ENCODE results near the gene CAMTA1.

CAMTA1 gene

DNA sequence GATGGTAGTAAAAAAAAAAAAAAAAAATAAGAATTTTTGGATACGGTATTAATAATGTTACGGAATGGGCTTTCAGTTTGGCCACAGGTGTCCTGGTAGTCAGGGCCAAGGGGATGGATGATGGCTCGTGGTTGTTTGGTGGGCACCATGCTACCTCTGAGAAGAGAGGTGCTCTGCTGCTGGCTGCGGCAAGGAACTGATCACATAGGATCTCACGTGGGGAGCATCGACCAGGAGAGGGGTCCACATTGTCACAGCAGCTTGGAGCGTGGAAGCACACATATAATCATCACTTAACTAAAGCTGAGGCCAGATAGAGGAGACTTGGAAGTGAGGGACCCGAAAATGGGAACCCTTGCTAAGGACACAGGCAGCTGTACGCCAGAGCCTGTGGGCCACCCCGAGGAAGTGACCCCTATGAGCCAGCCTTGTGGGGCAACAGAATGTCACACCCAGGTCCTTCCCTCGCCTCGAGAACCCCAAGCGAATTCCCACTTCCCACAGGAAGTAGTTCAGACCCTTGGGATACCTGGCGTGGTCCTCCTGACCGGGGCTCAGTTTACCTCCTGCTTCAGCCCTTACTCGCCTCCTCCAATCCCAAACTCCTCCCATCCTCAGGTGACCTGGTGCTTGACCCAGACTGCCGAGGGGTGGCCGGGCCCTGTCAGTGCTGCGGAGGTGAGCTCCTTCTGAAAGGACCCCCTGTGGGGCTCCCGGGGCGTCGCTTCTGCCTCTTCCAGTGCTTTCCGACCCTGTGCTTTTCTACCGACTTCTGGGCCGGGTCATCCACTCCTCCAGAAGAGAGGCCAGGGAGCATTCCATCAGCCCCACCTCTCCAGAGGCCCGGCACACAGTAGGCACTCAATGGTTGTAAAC is 222.0 kb downstream of the CAMTA1 start:
- DNase-seq (ENCODE audit: low read depth in 2 of 2) = no peak

DNA sequence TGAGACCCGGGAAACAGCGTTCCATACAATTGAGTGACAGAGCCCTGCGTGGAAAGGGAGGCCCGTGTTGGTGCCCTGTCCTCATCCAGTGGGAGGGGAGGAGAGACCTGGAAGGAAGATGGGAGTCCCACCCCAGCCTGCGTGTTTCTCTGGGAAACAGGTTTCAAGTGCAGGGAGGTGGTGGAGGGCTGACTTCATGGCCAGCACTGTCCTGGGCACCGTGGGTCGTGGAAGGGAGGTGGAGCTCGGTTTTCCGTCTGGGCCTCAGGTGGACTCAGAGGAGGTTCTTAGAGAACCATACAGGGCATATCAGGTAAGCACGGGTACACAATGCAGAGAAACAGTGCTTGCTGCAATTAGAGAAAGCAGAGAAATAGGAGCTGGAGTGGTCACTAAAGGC is 222.6 kb downstream of the CAMTA1 start:
- no peak for DNase-seq (ENCODE audit: low read depth in 2 of 2)

DNA sequence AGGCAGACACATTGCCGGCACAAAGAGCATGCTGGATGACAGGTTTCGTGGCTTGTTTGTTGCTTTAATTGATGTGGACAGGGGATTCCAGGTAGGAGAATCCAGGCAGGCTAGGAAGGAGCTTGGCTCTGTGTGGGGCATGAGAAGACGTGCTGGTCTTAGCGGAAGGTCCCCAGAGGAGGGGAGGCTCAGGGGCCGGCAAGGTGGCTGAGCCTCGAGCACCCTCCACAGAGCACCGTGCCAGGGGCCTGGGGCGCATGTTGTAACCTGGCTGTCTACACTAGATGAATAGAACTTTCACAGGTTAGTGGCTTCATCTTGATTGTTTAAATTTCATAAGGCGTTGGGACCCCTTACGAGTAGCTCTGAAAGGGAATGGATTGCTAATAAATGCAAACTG is 223.1 kb downstream of the CAMTA1 start:
- no peak for DNase-seq (ENCODE audit: low read depth in 2 of 2)

DNA sequence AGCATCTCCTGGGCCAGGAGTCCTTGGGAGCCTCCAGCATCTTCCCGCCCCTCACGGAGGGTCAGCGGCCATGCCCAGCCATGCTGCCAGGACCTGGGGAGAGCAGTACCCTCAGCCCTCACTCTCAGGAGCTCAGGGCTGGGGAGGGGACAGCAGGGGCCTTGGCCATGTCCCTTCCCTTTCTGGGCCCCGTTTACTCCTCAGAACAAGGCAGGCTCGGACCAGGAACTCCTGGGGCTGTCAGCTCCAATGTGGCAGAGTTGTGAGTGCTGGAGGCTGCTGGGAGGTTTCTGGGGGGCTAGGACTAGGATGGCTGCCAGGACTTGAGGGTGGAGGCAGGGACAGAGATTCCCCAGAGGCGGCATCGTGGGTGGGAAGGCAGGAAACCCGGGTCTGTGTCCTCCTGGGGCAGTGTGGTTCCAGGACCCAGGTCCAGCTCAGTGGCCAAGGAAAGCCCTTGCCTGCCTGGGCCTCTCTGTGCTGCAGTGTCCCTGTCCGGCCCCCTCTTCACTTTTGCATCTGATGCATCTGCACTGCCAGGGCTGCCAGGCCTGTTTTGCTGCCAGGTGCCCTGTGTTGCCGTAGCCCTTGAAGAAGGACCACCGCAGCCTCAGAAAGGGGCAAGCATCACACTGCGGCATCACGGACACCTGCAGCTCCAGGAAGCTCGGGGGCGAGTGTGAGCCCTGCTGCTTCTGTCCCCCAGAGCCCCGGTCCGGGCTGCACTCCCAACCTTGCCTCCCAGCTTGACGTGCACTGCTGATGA is 223.9 kb downstream of the CAMTA1 start:
- no peak for DNase-seq (ENCODE audit: low read depth in 2 of 2)

DNA sequence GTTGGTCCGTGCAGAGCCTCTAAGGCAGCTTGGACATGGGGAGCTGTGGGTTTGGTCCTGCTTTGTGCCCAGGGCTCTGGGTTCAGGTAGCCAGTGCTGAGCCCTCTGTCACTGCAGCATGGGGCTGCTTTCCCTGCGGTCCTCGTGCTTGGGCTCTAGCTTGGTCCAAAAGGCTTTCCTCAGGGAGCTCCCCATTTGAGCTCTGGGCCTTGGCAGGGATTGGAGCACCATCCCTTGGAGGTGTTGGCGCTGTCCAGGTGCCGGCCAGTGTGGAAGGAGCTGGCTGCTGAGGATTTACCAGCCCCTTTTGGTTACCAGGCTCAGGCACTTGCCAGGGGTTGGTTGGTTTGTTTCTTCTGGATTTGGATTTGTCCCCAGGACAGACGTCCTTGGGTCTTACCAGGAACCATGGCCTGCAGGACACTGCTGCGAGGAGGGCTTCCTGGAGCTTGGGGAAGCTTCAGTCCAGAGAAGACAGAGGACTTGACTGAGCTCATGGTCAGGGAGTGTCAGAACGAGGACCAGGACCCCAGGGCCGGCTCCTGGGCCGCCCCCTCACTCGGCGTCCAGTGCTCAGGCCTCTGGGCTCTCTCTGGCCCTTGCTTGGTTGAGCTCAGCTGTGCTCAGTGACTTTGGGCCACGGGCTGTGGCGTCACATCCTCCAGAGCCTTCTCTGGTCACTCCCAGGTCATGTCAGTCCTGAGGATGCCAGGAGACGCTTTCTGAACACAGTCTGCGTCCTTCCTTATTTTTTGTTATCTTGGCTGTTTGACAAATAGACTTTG is 224.7 kb downstream of the CAMTA1 start:
- no peak for DNase-seq (ENCODE audit: low read depth in 2 of 2)

DNA sequence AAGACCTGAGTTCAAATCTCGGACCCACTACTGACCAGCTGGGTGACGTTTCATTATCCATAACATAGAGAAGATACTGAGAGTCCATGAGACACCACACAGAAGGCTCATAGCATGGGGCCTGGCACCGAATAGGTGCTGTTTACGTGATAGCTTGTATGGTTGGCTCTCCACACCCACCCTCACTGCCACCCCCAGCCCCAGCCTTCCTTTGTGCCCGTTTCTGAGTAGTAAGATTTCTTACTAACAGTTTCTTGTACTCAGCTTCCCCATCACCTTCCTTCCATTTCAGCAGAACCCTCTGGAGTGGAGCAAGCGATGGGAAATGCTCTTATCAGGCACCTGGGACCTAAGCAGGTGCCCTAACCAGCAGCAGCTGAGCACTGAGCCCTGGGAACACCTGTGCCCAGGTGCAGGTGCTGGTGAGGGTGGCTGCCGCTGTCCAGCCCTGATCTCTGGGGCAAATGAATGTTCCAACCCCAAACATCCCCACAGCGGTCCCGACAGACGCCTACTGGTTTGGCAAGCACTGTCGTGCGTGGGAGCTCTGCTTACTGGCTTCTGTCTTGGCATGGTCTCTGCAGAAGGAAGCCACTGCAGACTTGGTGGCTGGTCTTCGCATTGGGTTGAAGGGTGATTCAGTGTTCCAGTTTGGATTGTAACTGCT is 225.4 kb downstream of the CAMTA1 start:
- no peak for DNase-seq (ENCODE audit: low read depth in 2 of 2)

DNA sequence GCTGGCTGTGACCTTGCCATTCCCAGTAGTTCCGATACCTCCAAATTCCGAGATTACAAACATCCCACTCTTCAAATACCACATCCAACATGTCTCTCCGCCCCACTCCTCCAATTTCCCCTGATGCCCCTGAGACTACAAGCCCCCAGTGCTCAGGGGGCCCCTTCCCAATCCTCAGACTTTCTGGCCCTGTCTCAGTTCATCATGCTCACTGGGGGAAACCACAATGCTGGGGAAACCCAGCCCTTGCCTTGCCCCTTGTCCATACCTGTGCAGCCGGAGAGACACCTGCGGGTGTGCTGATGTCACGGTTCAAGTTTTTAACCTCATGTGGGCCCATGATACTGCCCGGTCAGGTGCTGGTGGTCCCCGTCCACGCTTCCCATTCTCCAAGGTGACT is 226.6 kb downstream of the CAMTA1 start:
- DNase-seq (ENCODE audit: low read depth in 2 of 2) = no peak

DNA sequence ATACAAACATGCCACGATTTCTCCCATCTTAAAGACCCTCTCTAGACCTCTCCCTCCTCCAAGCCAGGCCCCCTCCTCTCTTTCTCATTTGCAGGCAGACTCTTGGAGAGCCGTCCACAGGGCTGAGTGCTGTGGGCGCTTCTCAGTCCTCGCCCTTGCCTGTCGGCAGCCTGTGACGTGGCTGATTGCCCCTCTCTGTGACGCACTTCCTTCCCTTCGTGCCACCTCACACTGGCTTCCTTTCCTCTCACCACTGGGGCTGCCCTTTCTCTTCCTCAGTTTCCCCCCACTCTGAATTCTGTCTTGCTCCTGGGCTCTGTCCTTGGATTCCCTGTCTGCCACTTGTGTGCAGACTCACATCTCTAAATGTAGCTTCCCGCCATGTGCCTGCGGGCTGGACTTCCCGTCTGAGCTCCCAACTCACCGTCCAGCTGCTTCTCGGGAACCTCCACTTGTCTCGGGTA is 227.2 kb downstream of the CAMTA1 start:
- no peak for DNase-seq (ENCODE audit: low read depth in 2 of 2)

DNA sequence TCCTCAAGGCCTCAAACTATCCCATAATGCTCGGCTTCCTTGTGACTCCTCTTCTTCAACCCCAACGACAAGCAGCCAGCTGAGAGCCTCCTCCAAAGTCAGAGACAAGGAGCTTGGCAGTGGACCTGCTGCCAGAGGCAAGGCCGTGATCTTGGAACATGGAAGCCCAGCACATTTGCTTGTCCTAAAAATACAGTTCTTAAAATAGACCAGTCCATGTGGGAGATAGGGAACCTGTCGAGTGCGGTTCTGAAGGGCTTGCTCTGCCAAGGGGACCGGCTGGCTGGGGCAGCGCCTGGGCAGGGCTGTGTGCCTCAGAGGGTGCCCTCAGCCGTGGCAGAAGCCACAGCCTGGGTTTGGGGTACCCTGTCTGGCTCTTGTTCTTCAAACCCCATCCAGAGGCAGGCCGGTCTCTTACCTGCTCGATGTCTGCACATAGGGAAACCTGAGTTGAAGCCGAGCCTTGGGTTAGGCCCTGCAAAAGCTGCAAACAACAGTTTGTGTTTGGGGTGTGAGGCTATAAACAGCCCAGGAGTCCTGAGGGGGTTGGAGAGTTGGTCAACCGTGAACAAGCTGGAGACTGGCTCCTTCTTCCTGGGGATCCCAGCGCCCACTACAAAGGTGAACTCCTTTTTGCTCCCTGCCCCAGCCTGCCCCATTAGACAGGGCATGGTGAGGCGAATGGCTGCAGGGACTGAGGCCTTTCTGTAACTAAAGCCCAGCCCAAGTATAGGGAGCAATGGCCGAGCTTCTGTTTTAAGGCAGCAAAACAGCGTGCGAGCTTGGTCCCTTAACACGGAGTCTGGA is 228.8 kb downstream of the CAMTA1 start:
- DNase-seq (ENCODE audit: low read depth in 2 of 2) = no peak

DNA sequence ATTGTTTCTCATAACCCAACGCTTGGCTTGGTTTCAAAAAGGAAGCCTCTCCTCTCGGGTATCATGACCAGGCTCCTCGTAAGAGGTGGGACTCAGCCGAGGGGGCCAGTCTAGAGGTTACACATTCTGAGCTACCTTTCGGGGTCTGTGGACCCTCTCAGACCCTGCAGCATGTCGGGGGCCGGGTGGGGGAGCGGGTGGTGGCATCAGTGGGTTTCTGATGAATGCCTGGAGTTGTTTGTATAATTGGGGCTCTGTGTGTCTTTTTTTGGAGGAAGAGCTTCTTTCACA is 229.3 kb downstream of the CAMTA1 start:
- no peak for DNase-seq (ENCODE audit: low read depth in 2 of 2)

DNA sequence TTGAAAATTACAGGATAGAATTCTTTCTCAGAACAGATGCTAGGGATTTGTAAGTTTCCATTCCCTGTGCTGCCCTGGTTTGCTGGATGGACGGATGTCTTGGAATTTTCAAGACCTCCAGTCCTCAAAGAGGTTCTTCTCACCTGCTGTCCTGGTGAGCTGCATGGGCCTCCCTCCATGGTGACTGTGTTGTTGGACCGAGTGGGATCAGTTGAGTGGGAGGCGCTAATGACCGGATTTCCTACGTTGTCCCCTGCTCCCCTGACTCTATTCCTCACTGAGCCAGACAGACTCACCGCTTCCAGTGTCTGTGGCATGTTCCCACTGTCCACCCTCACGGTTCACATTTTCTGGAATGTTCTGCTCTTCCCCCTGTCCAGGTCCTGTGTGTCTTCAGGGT is 229.8 kb downstream of the CAMTA1 start:
- DNase-seq (ENCODE audit: low read depth in 2 of 2) = no peak

DNA sequence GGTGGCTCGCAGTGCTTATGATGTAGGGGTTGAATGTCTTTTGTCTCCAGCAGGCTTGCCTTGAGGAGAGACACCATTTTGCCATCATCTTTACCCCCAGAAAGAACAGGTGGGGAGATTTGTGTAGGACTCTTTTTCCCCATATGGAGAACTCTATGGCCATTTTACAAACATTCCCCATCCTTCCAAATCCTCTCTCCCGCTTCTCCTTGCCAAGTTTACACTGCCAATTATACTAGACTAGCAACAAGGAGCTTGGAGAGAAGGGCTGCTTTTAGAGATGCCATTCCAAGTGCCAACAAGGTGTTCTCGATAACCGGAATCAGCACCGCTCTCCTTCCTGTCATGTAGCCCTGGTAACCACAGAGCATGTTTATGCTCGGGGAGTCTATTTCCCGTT is 233.1 kb downstream of the CAMTA1 start:
- DNase-seq (ENCODE audit: low read depth in 2 of 2) = no peak

DNA sequence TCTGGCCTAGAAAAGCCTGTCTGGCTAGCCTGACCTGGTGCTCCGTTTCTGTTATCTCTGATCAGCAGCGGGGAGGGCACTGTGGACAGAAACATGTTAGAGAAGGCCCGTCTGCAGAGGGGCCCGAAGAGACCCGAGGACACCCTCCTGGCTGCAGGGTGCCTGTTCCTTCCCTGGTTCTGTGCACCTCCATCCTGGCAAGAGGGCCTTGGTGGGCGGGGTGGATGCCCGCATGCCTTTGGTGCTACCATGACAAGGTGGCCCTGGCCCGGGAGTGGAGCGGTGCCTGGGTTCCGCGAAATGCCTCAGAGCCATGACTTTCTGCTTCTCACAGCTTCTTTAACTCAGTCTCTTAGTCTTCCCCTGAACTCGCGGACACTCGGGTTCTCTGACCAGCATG is 233.6 kb downstream of the CAMTA1 start:
- DNase-seq (ENCODE audit: low read depth in 2 of 2) = no peak

DNA sequence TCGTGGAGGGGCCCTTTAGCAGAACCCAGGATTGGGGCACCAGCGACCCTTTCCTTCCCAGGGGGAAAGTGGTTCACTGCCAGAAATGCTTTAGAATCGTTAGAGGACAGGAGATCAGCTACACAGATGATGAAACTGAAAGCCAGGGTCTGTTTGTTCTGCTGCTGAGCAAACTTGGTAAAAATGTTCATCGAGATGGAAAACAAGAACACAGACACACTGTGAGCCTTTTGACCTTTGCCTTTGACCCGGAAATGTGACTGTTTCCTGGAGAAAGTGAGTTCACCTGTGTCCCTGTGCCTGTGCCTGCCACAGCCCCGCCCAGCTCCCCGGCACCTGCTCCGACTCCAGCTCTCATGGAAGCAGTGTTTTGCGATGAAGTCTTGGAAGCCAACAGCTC is 234.3 kb downstream of the CAMTA1 start:
- no peak for DNase-seq (ENCODE audit: low read depth in 2 of 2)

DNA sequence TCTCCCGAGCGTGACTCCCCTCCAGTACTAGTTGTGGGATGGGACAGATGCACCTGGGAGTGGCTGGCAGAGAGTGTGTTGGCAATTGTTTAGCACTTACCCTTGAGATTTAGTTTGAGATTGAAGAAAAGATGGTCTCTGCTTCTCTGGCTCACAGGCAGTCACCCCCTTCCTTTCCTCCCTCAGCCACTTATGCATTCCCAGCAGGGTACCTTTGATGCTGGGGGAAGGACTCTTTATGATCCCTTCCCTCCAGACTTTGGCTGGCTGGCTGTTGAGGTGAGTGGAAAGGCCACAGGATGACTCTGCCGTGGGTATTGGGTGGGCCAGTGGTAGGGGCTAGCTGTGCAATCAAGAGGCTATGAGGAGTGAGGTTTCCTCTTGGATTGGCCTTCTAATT is 236.8 kb downstream of the CAMTA1 start:
- no peak for DNase-seq (ENCODE audit: low read depth in 2 of 2)

DNA sequence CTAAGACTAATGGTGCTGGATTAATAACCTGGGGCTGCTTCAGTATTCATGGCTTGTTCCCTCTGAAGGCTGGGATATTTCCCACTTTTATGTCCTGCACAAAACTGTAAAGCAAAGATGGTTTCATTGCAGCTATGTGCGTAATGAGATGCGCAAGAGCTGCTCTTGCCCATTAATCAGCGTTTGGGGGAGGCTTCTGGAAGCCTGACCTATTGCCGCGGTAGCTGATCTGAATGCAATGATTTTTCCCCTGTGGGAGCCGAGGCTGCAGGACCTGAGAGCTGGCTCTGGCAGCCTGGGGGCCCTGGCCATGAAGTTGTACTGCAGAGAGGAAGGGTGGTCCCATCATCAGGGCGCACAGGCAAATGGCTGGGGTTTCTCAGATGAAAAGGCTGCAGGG is 239.8 kb downstream of the CAMTA1 start:
- DNase-seq (ENCODE audit: low read depth in 2 of 2) = no peak

DNA sequence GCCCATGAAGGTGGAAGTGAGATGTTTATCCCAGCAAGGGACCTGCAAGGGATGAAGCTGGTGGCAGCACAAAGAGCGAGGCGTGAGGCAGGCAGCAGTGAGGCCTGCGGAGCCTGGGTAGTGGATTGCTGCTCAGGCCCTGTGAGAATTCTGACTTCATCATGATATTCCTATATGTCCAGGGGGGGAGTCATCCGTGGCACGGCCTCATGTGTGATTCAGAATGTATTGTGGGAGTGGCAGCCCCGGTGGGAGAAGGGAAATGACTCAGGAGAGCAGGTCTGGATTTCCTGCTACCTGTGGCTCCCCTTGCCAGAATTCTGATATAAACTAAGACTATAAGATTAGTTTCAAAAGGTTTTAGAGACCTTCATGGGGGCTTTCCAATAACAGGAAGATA is 240.9 kb downstream of the CAMTA1 start:
- DNase-seq (ENCODE audit: low read depth in 2 of 2) = no peak

DNA sequence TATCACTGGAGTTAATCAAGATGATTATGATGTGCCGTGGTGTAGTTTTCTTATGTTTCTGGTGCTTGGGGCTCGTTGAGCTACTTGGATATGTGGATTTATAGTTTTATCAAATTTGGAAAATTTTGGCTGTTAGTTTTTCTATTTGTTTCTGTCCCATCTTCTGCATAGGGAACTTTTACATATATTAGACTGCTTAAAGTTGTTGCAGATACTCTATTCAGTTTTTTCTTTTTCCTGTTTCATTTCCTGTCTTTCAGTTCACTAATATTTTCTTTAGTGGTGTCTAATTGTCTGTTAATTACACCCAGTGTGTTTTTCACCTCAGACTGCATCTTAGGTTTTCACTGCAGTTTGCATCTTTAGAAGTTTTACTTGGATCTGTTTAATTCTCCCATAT is 247.7 kb downstream of the CAMTA1 start:
- DNase-seq (ENCODE audit: low read depth in 2 of 2) = no peak

DNA sequence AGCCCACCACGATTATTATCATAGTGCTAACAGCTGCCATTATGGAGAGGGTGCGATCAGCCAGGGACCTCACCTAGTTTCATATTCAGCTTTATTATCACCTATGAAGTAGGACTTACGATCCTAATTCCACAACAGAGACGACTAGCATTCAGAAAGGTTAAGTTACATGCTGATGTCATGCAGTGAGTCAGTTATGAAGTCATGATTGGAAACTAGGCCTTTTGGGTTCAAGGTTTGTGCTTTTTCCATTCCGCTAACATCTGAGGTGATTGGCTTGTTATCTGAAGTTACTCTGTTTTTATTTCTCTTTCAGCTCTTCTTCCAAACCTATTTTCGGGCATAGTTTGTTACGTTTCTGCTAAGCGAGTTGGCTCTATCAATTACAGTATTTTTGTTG is 251.1 kb downstream of the CAMTA1 start:
- DNase-seq (ENCODE audit: low read depth in 2 of 2) = no peak

DNA sequence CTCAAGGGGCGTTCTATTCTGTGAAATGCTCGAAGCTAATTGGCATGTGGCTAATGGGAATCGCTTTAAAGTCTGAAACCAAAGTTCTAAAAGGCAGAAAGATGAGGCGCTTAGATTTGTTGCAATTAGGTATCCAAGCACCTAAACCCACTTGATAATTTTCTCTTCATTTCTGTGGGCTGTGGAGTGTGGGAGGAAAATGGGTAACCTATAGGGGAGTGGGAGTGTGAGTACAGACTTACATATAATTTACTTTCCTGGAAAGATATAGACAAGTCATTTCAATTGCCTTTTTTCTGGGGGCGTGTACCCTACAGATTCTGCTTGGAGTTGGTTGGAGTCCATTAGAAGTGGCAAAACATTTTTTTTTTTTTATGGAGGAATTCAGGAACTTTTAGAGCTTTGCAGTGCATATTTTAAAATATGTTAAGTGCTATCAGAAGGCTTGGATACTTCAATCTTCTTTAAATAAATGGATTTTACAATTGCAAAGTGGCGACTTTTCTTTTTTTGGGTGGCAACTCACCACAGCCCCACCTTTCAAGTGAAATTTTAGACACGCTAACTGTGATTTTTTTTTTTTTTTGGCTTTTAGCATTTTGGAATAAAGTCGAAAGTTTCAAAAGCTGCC is 254.5 kb downstream of the CAMTA1 start:
- no peak for DNase-seq (ENCODE audit: low read depth in 2 of 2)
